ENCODE measurements around the gene NXPH1. TPM values are rescaled to one million over a fixed set of nuclear protein-coding genes. Genes with fewer than 3 reads are reported as not detected.

NXPH1 gene
- total RNA-seq, 1 experiment from 2014 or later = not detected

DNA sequence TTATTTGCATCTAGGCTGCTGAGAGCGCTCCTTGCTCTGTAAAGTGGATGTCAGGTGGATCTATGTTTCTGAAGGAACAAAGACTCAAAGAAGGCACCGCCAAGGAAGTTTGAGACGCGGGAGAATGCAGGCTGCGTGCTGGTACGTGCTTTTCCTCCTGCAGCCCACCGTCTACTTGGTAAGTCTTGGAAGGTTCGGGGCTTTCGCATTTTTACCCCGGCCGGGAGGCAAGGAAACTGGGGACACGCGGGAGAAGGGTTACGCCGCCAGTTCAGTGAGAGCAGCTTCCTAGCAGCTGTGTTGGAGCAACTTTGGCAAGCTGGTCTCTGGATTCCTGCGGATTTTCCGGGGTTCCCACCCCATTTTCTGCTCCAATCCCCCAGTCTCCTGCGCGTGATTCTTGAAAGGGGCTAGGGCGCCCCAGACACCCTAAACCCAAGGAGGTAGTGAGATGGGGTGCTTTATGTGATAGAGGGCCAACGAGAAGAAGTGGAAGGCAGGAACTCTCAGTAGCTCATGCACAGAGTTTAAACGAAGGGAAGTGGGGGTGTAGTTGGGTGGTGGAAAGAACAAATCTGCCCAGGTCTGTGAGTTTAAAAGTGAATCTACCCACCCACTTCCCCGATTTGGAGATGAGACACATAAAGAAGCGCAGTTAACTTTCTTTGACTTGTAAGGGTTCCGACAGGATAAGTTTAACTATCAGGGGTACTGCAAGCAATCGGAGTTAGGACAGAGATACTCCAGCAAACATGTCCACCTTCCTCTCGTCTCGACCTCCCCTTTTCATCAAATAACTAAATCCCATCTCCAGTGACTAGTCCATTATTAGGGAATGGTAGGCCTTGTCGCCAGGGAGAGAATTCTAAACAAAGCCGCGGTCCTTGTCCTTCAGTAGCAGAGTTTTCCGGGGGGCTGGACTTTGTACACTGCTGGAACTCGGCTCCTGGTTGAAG, 2.5 kb downstream of the NXPH1 start:
- TF ChIP-seq, protein P1, sequence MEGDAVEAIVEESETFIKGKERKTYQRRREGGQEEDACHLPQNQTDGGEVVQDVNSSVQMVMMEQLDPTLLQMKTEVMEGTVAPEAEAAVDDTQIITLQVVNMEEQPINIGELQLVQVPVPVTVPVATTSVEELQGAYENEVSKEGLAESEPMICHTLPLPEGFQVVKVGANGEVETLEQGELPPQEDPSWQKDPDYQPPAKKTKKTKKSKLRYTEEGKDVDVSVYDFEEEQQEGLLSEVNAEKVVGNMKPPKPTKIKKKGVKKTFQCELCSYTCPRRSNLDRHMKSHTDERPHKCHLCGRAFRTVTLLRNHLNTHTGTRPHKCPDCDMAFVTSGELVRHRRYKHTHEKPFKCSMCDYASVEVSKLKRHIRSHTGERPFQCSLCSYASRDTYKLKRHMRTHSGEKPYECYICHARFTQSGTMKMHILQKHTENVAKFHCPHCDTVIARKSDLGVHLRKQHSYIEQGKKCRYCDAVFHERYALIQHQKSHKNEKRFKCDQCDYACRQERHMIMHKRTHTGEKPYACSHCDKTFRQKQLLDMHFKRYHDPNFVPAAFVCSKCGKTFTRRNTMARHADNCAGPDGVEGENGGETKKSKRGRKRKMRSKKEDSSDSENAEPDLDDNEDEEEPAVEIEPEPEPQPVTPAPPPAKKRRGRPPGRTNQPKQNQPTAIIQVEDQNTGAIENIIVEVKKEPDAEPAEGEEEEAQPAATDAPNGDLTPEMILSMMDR (conservative IDR thresholded peaks at IDR 0.05; ENCODE audit: low read depth, low read length) = no peak
- peak; percentile 69 for TF ChIP-seq EZH2 (IDR thresholded peaks at IDR 0.05; ENCODE audit: borderline replicate concordance, low read depth, low read length, poor library complexity, severe bottlenecking)
- ChIA-PET CTCF (no interaction called here), POLR2A (ENCODE audit: low non-redundant PET) (no interaction called here)
- Histone ChIP-seq H3K4me1 (ENCODE audit: insufficient read depth, low read length, poor library complexity, severe bottlenecking) (no peaks in the 10 kb centered on the region), H3K27me3 (replicated peaks; ENCODE audit: insufficient read depth, low read depth, low read length, poor library complexity) (peaks cover 100% of the 10 kb centered on the region), H3K27ac (ENCODE audit: low read depth, low read length, poor library complexity, severe bottlenecking) (no peak overlapping the region), H3K9me3 (ENCODE audit: low read depth, low read length, poor library complexity, severe bottlenecking) (no peaks in the 10 kb centered on the region), H3K36me3 (ENCODE audit: insufficient read depth, low read length, poor library complexity, severe bottlenecking) (no peaks in the 10 kb centered on the region), H3K4me3 (ENCODE audit: low read depth, low read length, poor library complexity, severe bottlenecking) (no peak overlapping the region)
- DNase-seq (ENCODE audit: low spot score) = no peak
- intact Hi-C loops (cut with micrococcal nuclease; ENCODE audit: unreplicated experiment) = loop anchor here (1.0 to 5.0 kb wide), 2 partner anchors 288 to 656 kb away; no protein-coding TSS in a partner anchor
- BruUV-seq (replicated peaks) = no TSS peak

DNA sequence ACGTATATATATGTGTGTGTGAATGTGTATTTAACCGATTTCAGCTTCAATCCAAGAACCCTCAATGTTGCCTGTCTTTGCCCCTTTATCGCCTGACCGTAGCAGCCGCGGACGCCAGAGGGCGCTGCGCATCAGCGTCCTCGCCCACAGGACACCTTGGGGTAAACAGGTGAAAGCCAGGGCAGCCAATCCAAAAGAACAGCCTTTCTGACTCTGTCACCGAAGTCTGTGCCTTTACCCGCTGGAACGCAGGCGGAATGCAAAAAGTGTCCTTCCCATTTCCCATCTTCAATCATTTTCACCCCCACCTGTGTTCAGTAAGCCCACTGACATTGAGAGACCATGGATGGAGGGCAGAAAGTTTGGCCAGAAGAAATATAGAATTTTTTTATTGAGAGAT, 3.6 kb downstream of the NXPH1 start:
- intact Hi-C loops (cut with micrococcal nuclease; ENCODE audit: unreplicated experiment) = loop anchor here (1.0 to 5.0 kb wide), 2 partner anchors 287 to 655 kb away; no protein-coding TSS in a partner anchor
- H3K9me3 ChIP-seq (ENCODE audit: low read depth, low read length, poor library complexity, severe bottlenecking) = no peaks in the 10 kb centered on the region
- no peak overlapping the region for H3K27ac ChIP-seq (ENCODE audit: low read depth, low read length, poor library complexity, severe bottlenecking)
- no TSS peak for BruUV-seq (replicated peaks)
- H3K4me3 ChIP-seq (ENCODE audit: low read depth, low read length, poor library complexity, severe bottlenecking) = no peak overlapping the region
- peaks cover 99% of the 10 kb centered on the region for H3K27me3 ChIP-seq (replicated peaks; ENCODE audit: insufficient read depth, low read depth, low read length, poor library complexity)
- H3K4me1 ChIP-seq (ENCODE audit: insufficient read depth, low read length, poor library complexity, severe bottlenecking) = no peaks in the 10 kb centered on the region
- ChIA-PET POLR2A (ENCODE audit: low non-redundant PET) (no interaction called here), CTCF (no interaction called here)
- H3K36me3 ChIP-seq (ENCODE audit: insufficient read depth, low read length, poor library complexity, severe bottlenecking) = no peaks in the 10 kb centered on the region
- TF ChIP-seq EZH2 (IDR thresholded peaks at IDR 0.05; ENCODE audit: borderline replicate concordance, low read depth, low read length, poor library complexity, severe bottlenecking) = no peak
- TF ChIP-seq, protein P1 (conservative IDR thresholded peaks at IDR 0.05; ENCODE audit: low read depth, low read length) = peak; percentile 94
- peak; percentile 46 for DNase-seq (ENCODE audit: low spot score)

DNA sequence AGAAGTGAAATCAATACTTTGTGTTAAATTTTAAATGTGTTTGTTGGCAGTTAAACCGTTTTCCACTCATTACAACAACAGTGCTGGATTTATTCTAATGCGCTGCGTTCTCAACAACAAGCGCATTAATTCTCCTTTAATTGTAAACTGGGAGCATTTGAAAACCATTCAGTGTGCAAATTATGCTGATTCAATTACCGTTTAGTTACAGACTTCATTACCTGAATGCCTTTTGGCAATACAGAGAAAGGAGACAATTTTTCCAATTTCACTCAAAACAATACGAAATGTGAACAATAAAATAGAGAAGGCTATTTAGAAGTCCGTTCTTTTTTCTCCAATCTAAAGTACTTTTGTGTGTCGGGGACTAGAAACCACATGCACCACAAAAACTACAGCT, 4.2 kb downstream of the NXPH1 start:
- no peak for DNase-seq (ENCODE audit: low spot score)
- Histone ChIP-seq H3K4me1 (ENCODE audit: insufficient read depth, low read length, poor library complexity, severe bottlenecking) (no peaks in the 10 kb centered on the region), H3K4me3 (ENCODE audit: low read depth, low read length, poor library complexity, severe bottlenecking) (no peak overlapping the region), H3K27ac (ENCODE audit: low read depth, low read length, poor library complexity, severe bottlenecking) (no peak overlapping the region), H3K36me3 (ENCODE audit: insufficient read depth, low read length, poor library complexity, severe bottlenecking) (no peaks in the 10 kb centered on the region), H3K27me3 (replicated peaks; ENCODE audit: insufficient read depth, low read depth, low read length, poor library complexity) (peaks cover 99% of the 10 kb centered on the region), H3K9me3 (ENCODE audit: low read depth, low read length, poor library complexity, severe bottlenecking) (no peaks in the 10 kb centered on the region)
- POLR2A ChIA-PET (ENCODE audit: low non-redundant PET) = no interaction called here
- CTCF ChIA-PET = no interaction called here
- no TSS peak for BruUV-seq (replicated peaks)
- intact Hi-C loops (cut with micrococcal nuclease; ENCODE audit: unreplicated experiment) = loop anchor here (5.0 kb wide), 1 partner anchor 655 kb away; no protein-coding TSS in a partner anchor
- TF ChIP-seq, protein P1 (conservative IDR thresholded peaks at IDR 0.05; ENCODE audit: low read depth, low read length) = no peak
- TF ChIP-seq EZH2 (IDR thresholded peaks at IDR 0.05; ENCODE audit: borderline replicate concordance, low read depth, low read length, poor library complexity, severe bottlenecking) = no peak

Data from A673 (cell line).